GM19099 (cell line): ENCODE data around the gene CLIP4.

ENCODE experiments used
- POLR2A ChIP-seq: IDR thresholded peaks from 3 replicates; pipeline ENCODE4 v1.6.1; 2011; ENCODE audit warnings: low read depth; ENCODE audit not compliant: insufficient read length; ENCODE audit errors: extremely low read depth

CLIP4 gene

GRCh38 chr2:29113891-29114321, 1.3 kb upstream of the CLIP4 start:
- no peak for TF ChIP-seq POLR2A

GRCh38 chr2:29114586-29114945, 649 bp upstream of the CLIP4 start:
- TF ChIP-seq POLR2A: no peak

- peak; percentile 60 for TF ChIP-seq POLR2A
Observed at GRCh38 chr2:29115797-29116781, 874 bp downstream of the CLIP4 start.

GRCh38 chr2:29117636-29118303, 2.6 kb downstream of the CLIP4 start:
- no peak for TF ChIP-seq POLR2A

- no peak for TF ChIP-seq POLR2A
Observed at GRCh38 chr2:29119211-29119610, 4.0 kb downstream of the CLIP4 start.

- TF ChIP-seq POLR2A: no peak
Observed at GRCh38 chr2:29120846-29121245, 5.6 kb downstream of the CLIP4 start.

- TF ChIP-seq POLR2A: no peak
Observed at GRCh38 chr2:29123617-29124349, 8.6 kb downstream of the CLIP4 start.

GRCh38 chr2:29124504-29124903, 9.3 kb downstream of the CLIP4 start:
- TF ChIP-seq POLR2A: no peak

GRCh38 chr2:29129586-29130281, 14.5 kb downstream of the CLIP4 start:
- TF ChIP-seq POLR2A: no peak

- no peak for TF ChIP-seq POLR2A
Observed at GRCh38 chr2:29130295-29130694, 15.1 kb downstream of the CLIP4 start.

GRCh38 chr2:29134933-29135332, 19.7 kb downstream of the CLIP4 start:
- TF ChIP-seq POLR2A: no peak

- no peak for TF ChIP-seq POLR2A
Observed at GRCh38 chr2:29139152-29139551, 23.9 kb downstream of the CLIP4 start.

- no peak for TF ChIP-seq POLR2A
Observed at GRCh38 chr2:29139731-29140130, 24.5 kb downstream of the CLIP4 start.

GRCh38 chr2:29143657-29144056, 28.4 kb downstream of the CLIP4 start:
- no peak for TF ChIP-seq POLR2A

- no peak for TF ChIP-seq POLR2A
Observed at GRCh38 chr2:29146197-29146596, 31.0 kb downstream of the CLIP4 start.
